Measurements from ENCODE around the gene TRIM51. TPM values are rescaled to one million over a fixed set of nuclear protein-coding genes. Genes with fewer than 3 reads are reported as not detected.
"Not testable (repeated sequence)": the region's sequence is repeated elsewhere in the genome, so short reads cannot be mapped to it uniquely, and the experiment has no call there.

Gene TRIM51
- total RNA-seq, 1 experiment from 2014 or later = not detected

DNA sequence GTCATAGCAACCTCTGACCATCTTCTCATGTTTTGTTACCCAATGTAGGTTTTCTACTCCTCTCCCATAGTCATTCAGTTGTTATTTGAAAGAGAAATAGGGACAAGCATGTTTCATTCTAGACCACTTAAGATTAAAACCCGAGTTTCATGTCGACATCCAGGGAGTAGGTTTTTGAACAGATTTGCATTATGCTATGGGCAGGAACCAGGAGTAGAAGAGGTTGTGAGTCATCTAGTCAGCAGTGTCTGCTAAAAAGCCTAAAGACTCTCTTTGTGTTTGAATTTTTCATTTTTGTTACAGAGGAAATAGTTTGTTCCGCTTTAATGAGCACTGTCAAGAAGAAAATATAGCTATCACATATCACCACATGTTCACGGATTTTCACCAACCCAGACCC is 1.9 kb downstream of the TRIM51 start:
- H3K36me3 ChIP-seq (ENCODE audit: insufficient read depth, low read length, poor library complexity, severe bottlenecking); CTCF ChIA-PET; intact Hi-C loops (cut with micrococcal nuclease; ENCODE audit: unreplicated experiment); H3K27me3 ChIP-seq (replicated peaks; ENCODE audit: insufficient read depth, low read depth, low read length, poor library complexity); BruUV-seq (replicated peaks); H3K4me1 ChIP-seq (ENCODE audit: insufficient read depth, low read length, poor library complexity, severe bottlenecking); H3K4me3 ChIP-seq (ENCODE audit: low read depth, low read length, poor library complexity, severe bottlenecking); H3K27ac ChIP-seq (ENCODE audit: low read depth, low read length, poor library complexity, severe bottlenecking); POLR2A ChIA-PET (ENCODE audit: low non-redundant PET); H3K9me3 ChIP-seq (ENCODE audit: low read depth, low read length, poor library complexity, severe bottlenecking): not testable (repeated sequence)
- peak; percentile 4 for DNase-seq (ENCODE audit: low spot score)

DNA sequence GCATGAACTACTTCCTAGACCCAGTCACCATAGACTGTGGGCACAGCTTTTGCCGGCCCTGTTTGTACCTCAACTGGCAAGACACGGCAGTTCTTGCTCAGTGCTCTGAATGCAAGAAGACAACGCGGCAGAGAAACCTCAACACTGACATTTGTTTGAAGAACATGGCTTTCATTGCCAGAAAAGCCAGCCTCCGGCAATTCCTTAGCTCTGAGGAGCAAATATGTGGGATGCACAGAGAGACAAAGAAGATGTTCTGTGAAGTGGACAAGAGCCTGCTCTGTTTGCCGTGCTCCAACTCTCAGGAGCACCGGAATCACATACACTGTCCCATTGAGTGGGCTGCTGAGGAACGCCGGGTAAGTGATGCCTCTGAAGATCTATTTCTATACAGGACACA is 2.4 kb downstream of the TRIM51 start:
- H3K36me3 ChIP-seq (ENCODE audit: insufficient read depth, low read length, poor library complexity, severe bottlenecking); H3K27ac ChIP-seq (ENCODE audit: low read depth, low read length, poor library complexity, severe bottlenecking); H3K27me3 ChIP-seq (replicated peaks; ENCODE audit: insufficient read depth, low read depth, low read length, poor library complexity); DNase-seq (ENCODE audit: low spot score); H3K9me3 ChIP-seq (ENCODE audit: low read depth, low read length, poor library complexity, severe bottlenecking); CTCF ChIA-PET; intact Hi-C loops (cut with micrococcal nuclease; ENCODE audit: unreplicated experiment); H3K4me1 ChIP-seq (ENCODE audit: insufficient read depth, low read length, poor library complexity, severe bottlenecking); POLR2A ChIA-PET (ENCODE audit: low non-redundant PET); H3K4me3 ChIP-seq (ENCODE audit: low read depth, low read length, poor library complexity, severe bottlenecking); BruUV-seq (replicated peaks): not testable (repeated sequence)

DNA sequence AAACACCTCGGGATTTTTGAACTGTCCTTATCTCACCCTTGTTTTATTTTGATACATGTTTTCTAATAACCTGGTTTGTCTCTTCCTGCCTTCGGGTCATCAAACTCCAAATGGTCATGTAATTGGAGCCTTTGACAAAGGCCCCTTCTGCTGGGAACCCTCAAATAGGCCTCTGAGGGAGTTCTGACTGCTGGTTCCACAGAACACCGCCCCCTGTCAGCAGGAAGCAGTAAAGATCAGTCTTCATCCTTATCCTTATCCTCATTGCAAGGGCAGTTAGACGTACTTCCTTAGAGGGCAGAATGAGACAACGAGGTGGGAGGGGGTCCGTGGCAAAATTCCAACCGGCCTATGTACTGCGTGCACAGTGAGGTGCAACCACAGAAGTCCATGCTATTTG is 12.1 kb downstream of the TRIM51 start:
- CTCF ChIA-PET = no interaction called here
- BruUV-seq (replicated peaks) = no TSS peak

DNA sequence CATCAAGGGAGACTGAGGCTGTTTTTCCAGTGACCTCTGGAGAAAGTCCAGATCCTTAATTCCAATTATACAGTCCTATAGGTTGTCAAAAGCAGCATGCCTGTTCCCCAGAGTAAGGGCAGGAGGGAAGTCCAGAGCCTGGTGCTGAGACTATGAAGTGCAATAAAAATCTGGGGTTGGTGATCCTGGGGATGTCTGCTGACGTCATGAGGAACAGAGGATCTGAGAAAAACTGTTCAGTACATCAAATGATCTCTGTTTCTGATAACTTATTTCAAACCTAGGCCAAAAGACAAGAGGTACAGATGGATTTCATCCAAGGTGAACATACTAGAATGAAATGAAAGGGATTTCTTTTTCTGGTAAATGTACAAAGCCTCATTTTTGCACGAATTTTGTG is 19.2 kb downstream of the TRIM51 start:
- TF ChIP-seq, protein P1, sequence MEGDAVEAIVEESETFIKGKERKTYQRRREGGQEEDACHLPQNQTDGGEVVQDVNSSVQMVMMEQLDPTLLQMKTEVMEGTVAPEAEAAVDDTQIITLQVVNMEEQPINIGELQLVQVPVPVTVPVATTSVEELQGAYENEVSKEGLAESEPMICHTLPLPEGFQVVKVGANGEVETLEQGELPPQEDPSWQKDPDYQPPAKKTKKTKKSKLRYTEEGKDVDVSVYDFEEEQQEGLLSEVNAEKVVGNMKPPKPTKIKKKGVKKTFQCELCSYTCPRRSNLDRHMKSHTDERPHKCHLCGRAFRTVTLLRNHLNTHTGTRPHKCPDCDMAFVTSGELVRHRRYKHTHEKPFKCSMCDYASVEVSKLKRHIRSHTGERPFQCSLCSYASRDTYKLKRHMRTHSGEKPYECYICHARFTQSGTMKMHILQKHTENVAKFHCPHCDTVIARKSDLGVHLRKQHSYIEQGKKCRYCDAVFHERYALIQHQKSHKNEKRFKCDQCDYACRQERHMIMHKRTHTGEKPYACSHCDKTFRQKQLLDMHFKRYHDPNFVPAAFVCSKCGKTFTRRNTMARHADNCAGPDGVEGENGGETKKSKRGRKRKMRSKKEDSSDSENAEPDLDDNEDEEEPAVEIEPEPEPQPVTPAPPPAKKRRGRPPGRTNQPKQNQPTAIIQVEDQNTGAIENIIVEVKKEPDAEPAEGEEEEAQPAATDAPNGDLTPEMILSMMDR (conservative IDR thresholded peaks at IDR 0.05; ENCODE audit: low read depth, low read length) = no peak
- TF ChIP-seq EZH2 (IDR thresholded peaks at IDR 0.05; ENCODE audit: borderline replicate concordance, low read depth, low read length, poor library complexity, severe bottlenecking) = no peak

More for the DNA sequence above, 12.1 kb downstream of the TRIM51 start:
- TF ChIP-seq, protein P1 (conservative IDR thresholded peaks at IDR 0.05; ENCODE audit: low read depth, low read length) = no peak
- no peak for TF ChIP-seq EZH2 (IDR thresholded peaks at IDR 0.05; ENCODE audit: borderline replicate concordance, low read depth, low read length, poor library complexity, severe bottlenecking)
- Histone ChIP-seq H3K4me3 (ENCODE audit: low read depth, low read length, poor library complexity, severe bottlenecking) (no peak overlapping the region), H3K36me3 (ENCODE audit: insufficient read depth, low read length, poor library complexity, severe bottlenecking) (no peaks in the 10 kb centered on the region), H3K4me1 (ENCODE audit: insufficient read depth, low read length, poor library complexity, severe bottlenecking) (no peaks in the 10 kb centered on the region), H3K27ac (ENCODE audit: low read depth, low read length, poor library complexity, severe bottlenecking) (no peak overlapping the region), H3K9me3 (ENCODE audit: low read depth, low read length, poor library complexity, severe bottlenecking) (no peaks in the 10 kb centered on the region), H3K27me3 (replicated peaks; ENCODE audit: insufficient read depth, low read depth, low read length, poor library complexity) (no peaks in the 10 kb centered on the region)
- no peak for DNase-seq (ENCODE audit: low spot score)
- intact Hi-C loops (cut with micrococcal nuclease; ENCODE audit: unreplicated experiment) = no loop called here
- POLR2A ChIA-PET (ENCODE audit: low non-redundant PET) = no interaction called here

More for the DNA sequence above, 19.2 kb downstream of the TRIM51 start:
- BruUV-seq (replicated peaks) = no TSS peak
- H3K27me3 ChIP-seq (replicated peaks; ENCODE audit: insufficient read depth, low read depth, low read length, poor library complexity) = no peaks in the 10 kb centered on the region
- intact Hi-C loops (cut with micrococcal nuclease; ENCODE audit: unreplicated experiment) = no loop called here
- H3K4me3 ChIP-seq (ENCODE audit: low read depth, low read length, poor library complexity, severe bottlenecking) = no peak overlapping the region
- ChIA-PET CTCF (no interaction called here), POLR2A (ENCODE audit: low non-redundant PET) (no interaction called here)
- H3K4me1 ChIP-seq (ENCODE audit: insufficient read depth, low read length, poor library complexity, severe bottlenecking) = no peaks in the 10 kb centered on the region
- H3K36me3 ChIP-seq (ENCODE audit: insufficient read depth, low read length, poor library complexity, severe bottlenecking) = no peaks in the 10 kb centered on the region
- H3K27ac ChIP-seq (ENCODE audit: low read depth, low read length, poor library complexity, severe bottlenecking) = no peak overlapping the region
- peaks cover 2% of the 10 kb centered on the region for H3K9me3 ChIP-seq (ENCODE audit: low read depth, low read length, poor library complexity, severe bottlenecking)
- no peak for DNase-seq (ENCODE audit: low spot score)
